ENCODE data around the gene RNASE12. TPM values are rescaled to one million over a fixed set of nuclear protein-coding genes. Genes with fewer than 3 reads are reported as not detected.

The RNASE12 gene
- total and polyA plus RNA-seq, 2 donors (not counting 3 experiments of a cell fraction or from before 2014, with no cell fraction given), result not detected

DNA sequence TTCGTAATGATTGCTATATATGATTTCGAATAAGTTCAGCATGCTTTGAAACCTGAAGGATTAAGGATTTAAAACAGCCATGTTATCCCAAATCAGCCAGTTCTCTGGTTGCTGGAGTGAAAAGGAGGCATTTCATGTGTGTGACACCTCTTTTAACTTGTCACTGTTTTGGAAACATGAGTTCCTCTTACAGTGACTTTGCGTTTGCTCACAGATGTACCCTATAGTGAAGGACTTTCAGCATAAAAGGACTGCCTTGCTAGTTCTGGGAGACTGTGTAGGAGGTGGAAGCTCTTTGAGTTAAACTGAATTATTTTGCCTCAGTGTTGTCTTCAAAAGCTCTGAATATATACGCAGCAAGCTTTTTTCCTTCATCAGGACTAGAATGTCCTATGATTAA lies 10.9 kb downstream of the RNASE12 start:
- no peak overlapping the region for H3K9ac ChIP-seq (replicated peaks; ENCODE audit: extremely low read depth, insufficient read depth, low read length)

DNA sequence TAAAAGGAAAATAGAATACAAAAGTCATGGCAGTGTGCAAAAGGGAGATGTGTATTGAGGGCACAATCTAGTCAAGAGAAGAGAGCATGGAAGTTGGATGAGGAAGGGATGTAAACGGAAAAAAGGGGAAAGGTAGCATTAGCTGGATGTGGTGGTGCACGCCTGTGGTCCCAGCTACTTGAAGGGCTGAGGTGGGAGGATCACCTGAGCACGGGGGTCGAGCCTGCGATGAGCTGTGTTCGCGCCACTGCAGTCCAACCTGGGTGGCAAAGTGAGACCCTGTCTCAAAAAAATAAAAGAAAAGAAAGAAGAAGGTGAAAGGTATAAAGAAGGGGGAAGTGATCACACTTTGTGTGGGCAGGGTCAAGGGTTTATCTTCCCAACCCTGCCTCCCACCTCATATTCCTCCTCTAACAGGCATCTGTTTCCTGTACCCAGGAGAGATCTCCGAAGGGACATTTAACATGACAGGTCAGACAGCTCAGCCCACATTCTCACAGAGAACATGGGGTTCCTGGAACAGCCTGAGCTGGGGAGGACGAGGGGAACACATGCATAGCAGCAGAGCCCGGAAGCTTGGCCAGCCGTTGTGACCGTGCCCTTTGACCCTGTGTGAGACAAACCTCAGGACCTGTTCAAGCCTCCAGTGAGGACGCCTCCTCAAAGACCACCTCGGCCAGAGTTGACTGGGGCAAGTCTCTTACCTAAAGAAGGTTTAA lies 12.2 kb downstream of the RNASE12 start:
- dilution Hi-C loops (cut with MboI; ENCODE audit: extremely low pct_ligation_motif_present, low sequenced_read_pairs) (no loop called here), intact Hi-C loops (cut with micrococcal nuclease) (no loop called here)
- H3K9ac ChIP-seq (replicated peaks; ENCODE audit: extremely low read depth, insufficient read depth, low read length), result no peak overlapping the region
- TF ChIP-seq GATA2 (IDR thresholded peaks at IDR 0.05; ENCODE audit: insufficient read depth, insufficient read length, low read depth, low read length) (no peak), FOS (IDR thresholded peaks at IDR 0.05; ENCODE audit: borderline replicate concordance, insufficient read depth, low read length) (no peak), JUN (IDR thresholded peaks at IDR 0.05; ENCODE audit: borderline replicate concordance, insufficient read depth, insufficient read length, low read depth) (no peak), MYC (IDR thresholded peaks at IDR 0.05; ENCODE audit: low read depth, low read length) (no peak), EZH2 (IDR thresholded peaks at IDR 0.05; ENCODE audit: borderline replicate concordance, low read depth, low read length, severe bottlenecking) (no peak), POLR2AphosphoS5 (IDR thresholded peaks at IDR 0.05; ENCODE audit: insufficient read depth, low read depth, low read length) (no peak), POLR2A (IDR thresholded peaks at IDR 0.05; ENCODE audit: low read depth, low read length) (no peak)
- TF ChIP-seq, protein P1, sequence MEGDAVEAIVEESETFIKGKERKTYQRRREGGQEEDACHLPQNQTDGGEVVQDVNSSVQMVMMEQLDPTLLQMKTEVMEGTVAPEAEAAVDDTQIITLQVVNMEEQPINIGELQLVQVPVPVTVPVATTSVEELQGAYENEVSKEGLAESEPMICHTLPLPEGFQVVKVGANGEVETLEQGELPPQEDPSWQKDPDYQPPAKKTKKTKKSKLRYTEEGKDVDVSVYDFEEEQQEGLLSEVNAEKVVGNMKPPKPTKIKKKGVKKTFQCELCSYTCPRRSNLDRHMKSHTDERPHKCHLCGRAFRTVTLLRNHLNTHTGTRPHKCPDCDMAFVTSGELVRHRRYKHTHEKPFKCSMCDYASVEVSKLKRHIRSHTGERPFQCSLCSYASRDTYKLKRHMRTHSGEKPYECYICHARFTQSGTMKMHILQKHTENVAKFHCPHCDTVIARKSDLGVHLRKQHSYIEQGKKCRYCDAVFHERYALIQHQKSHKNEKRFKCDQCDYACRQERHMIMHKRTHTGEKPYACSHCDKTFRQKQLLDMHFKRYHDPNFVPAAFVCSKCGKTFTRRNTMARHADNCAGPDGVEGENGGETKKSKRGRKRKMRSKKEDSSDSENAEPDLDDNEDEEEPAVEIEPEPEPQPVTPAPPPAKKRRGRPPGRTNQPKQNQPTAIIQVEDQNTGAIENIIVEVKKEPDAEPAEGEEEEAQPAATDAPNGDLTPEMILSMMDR (IDR thresholded peaks at IDR 0.05; ENCODE audit: extremely low read depth in 1 of 2, insufficient read depth in 1 of 2, low read depth in 1 of 2, low read length in 2 of 2), result no peak
- TF ChIP-seq, protein P2, sequence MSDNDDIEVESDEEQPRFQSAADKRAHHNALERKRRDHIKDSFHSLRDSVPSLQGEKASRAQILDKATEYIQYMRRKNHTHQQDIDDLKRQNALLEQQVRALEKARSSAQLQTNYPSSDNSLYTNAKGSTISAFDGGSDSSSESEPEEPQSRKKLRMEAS (IDR thresholded peaks at IDR 0.05; ENCODE audit: insufficient read depth, insufficient read length), result no peak
- no peaks in the 10 kb centered on the region for H4K20me1 ChIP-seq (replicated peaks; ENCODE audit: control insufficient read depth, extremely low read depth, insufficient read depth, low read length)
- no peaks in the 10 kb centered on the region for H3K9me1 ChIP-seq (replicated peaks; ENCODE audit: control insufficient read depth, extremely low read depth, insufficient read depth, low read length)
- H3K4me2 ChIP-seq (ENCODE audit: insufficient read depth, low read length), result no peak overlapping the region
- H2AFZ ChIP-seq (ENCODE audit: low read depth, low read length), result no peak overlapping the region
- no peak for FAIRE-seq
- no peak overlapping the region for H3K4me3 ChIP-seq (replicated peaks in 1 of 3; ENCODE audit: insufficient read depth in 1 of 3, low read depth in 1 of 3, low read length in 3 of 3)
- ChIA-PET CTCF (no interaction called here), POLR2A (no interaction called here)
- H3K27ac ChIP-seq (ENCODE audit: insufficient read depth, low read depth, low read length), result no peak overlapping the region
- peaks cover 9 to 14% of the 10 kb centered on the region in 2 experiments for H3K27me3 ChIP-seq (ENCODE audit: control insufficient read depth in 2 of 2, insufficient read depth in 2 of 2, low read length in 2 of 2)
- no peaks in the 10 kb centered on the region for H3K36me3 ChIP-seq (ENCODE audit: control insufficient read depth in 2 of 2, extremely low read depth in 1 of 2, insufficient read depth in 2 of 2, low read length in 2 of 2)
- H3K79me2 ChIP-seq (ENCODE audit: control insufficient read depth, insufficient read depth, low read length), result no peaks in the 10 kb centered on the region
- DNase-seq (ENCODE audit: low read depth, low spot score), result no peak
- H3K4me1 ChIP-seq (ENCODE audit: control insufficient read depth, extremely low read depth, insufficient read depth, low read length), result no peaks in the 10 kb centered on the region
- no peaks in the 10 kb centered on the region for H3K9me3 ChIP-seq (replicated peaks; ENCODE audit: control insufficient read depth, insufficient read depth, low read length)
- BruUV-seq (replicated peaks), result no TSS peak

More for the DNA sequence above, 10.9 kb downstream of the RNASE12 start:
- Histone ChIP-seq H3K9me3 (replicated peaks; ENCODE audit: control insufficient read depth, insufficient read depth, low read length) (no peaks in the 10 kb centered on the region), H3K4me1 (ENCODE audit: control insufficient read depth, extremely low read depth, insufficient read depth, low read length) (no peaks in the 10 kb centered on the region), H3K9me1 (replicated peaks; ENCODE audit: control insufficient read depth, extremely low read depth, insufficient read depth, low read length) (no peaks in the 10 kb centered on the region), H3K79me2 (ENCODE audit: control insufficient read depth, insufficient read depth, low read length) (no peaks in the 10 kb centered on the region), H3K27me3 (ENCODE audit: control insufficient read depth in 2 of 2, insufficient read depth in 2 of 2, low read length in 2 of 2) (peaks cover 9 to 24% of the 10 kb centered on the region in 2 experiments), H3K4me3 (replicated peaks in 1 of 3; ENCODE audit: insufficient read depth in 1 of 3, low read depth in 1 of 3, low read length in 3 of 3) (no peak overlapping the region), H4K20me1 (replicated peaks; ENCODE audit: control insufficient read depth, extremely low read depth, insufficient read depth, low read length) (no peaks in the 10 kb centered on the region), H3K36me3 (ENCODE audit: control insufficient read depth in 2 of 2, extremely low read depth in 1 of 2, insufficient read depth in 2 of 2, low read length in 2 of 2) (no peaks in the 10 kb centered on the region), H2AFZ (ENCODE audit: low read depth, low read length) (no peak overlapping the region), H3K4me2 (ENCODE audit: insufficient read depth, low read length) (no peak overlapping the region), H3K27ac (ENCODE audit: insufficient read depth, low read depth, low read length) (no peak overlapping the region)
- intact Hi-C loops (cut with micrococcal nuclease), result no loop called here
- ChIA-PET POLR2A (no interaction called here), CTCF (no interaction called here)
- TF ChIP-seq, protein P2 (IDR thresholded peaks at IDR 0.05; ENCODE audit: insufficient read depth, insufficient read length), result no peak
- TF ChIP-seq FOS (IDR thresholded peaks at IDR 0.05; ENCODE audit: borderline replicate concordance, insufficient read depth, low read length) (no peak), MYC (IDR thresholded peaks at IDR 0.05; ENCODE audit: low read depth, low read length) (no peak), POLR2A (IDR thresholded peaks at IDR 0.05; ENCODE audit: low read depth, low read length) (no peak)
- BruUV-seq (replicated peaks), result no TSS peak
- FAIRE-seq (no peak), DNase-seq (ENCODE audit: low read depth, low spot score) (no peak)
- dilution Hi-C loops (cut with MboI; ENCODE audit: extremely low pct_ligation_motif_present, low sequenced_read_pairs), result no loop called here
